ENCODE results near the gene CFAP119. TPM values are rescaled to one million over a fixed set of nuclear protein-coding genes. Genes with fewer than 3 reads are reported as not detected.

The CFAP119 gene
- polyA plus RNA-seq, 1 donor from 2014 or later: 17.0 TPM

GRCh38 chr16:30764086-30764485, 2.2 kb upstream of the CFAP119 start:
- peaks cover 26% of the 10 kb centered on the region for H3K79me2 ChIP-seq (replicated peaks; ENCODE audit: insufficient read depth, low read length)
- TF ChIP-seq CTCF (IDR thresholded peaks at IDR 0.05; ENCODE audit: poor library complexity, severe bottlenecking): no peak
- TF ChIP-seq MXI1 (conservative IDR thresholded peaks at IDR 0.05; ENCODE audit: poor library complexity, severe bottlenecking): no peak
- no peak for TF ChIP-seq EZH2 (IDR thresholded peaks at IDR 0.05; ENCODE audit: borderline replicate concordance, insufficient read depth, low read length, poor library complexity, severe bottlenecking)
- TF ChIP-seq TAF1 (IDR thresholded peaks at IDR 0.05; ENCODE audit: low read depth): no peak
- no peaks in the 10 kb centered on the region for H3K9me3 ChIP-seq (ENCODE audit: low read length)
- H4K20me1 ChIP-seq (ENCODE audit: insufficient read depth): no peaks in the 10 kb centered on the region
- no peak overlapping the region for H2AFZ ChIP-seq (ENCODE audit: low read depth, low read length)
- H3K27ac ChIP-seq (ENCODE audit: low read length): no peak overlapping the region
- no peaks in the 10 kb centered on the region for H3K9me2 ChIP-seq (ENCODE audit: insufficient read depth, low read length)
- no peaks in the 10 kb centered on the region for H3K36me3 ChIP-seq (ENCODE audit: insufficient read depth, low read length)
- no peaks in the 10 kb centered on the region for H3F3A ChIP-seq (ENCODE audit: insufficient read depth, low read length, poor library complexity, severe bottlenecking)
- H3K4me3 ChIP-seq (ENCODE audit: low read length): peak overlapping the region; percentile 91
- no peak overlapping the region for H3K9ac ChIP-seq (ENCODE audit: low read length)
- peak overlapping the region; percentile 36 for H3K4me2 ChIP-seq (ENCODE audit: low read length)
- H3K27me3 ChIP-seq (ENCODE audit: insufficient read depth, low read depth, low read length): no peaks in the 10 kb centered on the region

- peak overlapping the region; percentile 91 for H3K4me3 ChIP-seq (ENCODE audit: low read length)
- no peak overlapping the region for H2AFZ ChIP-seq (ENCODE audit: low read depth, low read length)
- H3K9ac ChIP-seq (ENCODE audit: low read length): peak overlapping the region; percentile 86
- TF ChIP-seq POLR2AphosphoS5 (IDR thresholded peaks at IDR 0.05) (no peak), CTCF (IDR thresholded peaks at IDR 0.05; ENCODE audit: poor library complexity, severe bottlenecking) (no peak), REST (IDR thresholded peaks at IDR 0.05; ENCODE audit: borderline replicate concordance) (no peak), MXI1 (conservative IDR thresholded peaks at IDR 0.05; ENCODE audit: poor library complexity, severe bottlenecking) (no peak), TAF1 (IDR thresholded peaks at IDR 0.05; ENCODE audit: low read depth) (no peak), SMC3 (conservative IDR thresholded peaks at IDR 0.05; ENCODE audit: poor library complexity) (no peak), EP300 (conservative IDR thresholded peaks at IDR 0.05; ENCODE audit: poor library complexity, severe bottlenecking) (no peak)
- H3K79me2 ChIP-seq (replicated peaks; ENCODE audit: insufficient read depth, low read length): peaks cover 26% of the 10 kb centered on the region
- H3K27me3 ChIP-seq (ENCODE audit: insufficient read depth, low read depth, low read length): no peaks in the 10 kb centered on the region
- H3K9me3 ChIP-seq (ENCODE audit: low read length): no peaks in the 10 kb centered on the region
- no peaks in the 10 kb centered on the region for H3K36me3 ChIP-seq (ENCODE audit: insufficient read depth, low read length)
- peak overlapping the region; percentile 81 for H3K27ac ChIP-seq (ENCODE audit: low read length)
- no peaks in the 10 kb centered on the region for H3F3A ChIP-seq (ENCODE audit: insufficient read depth, low read length, poor library complexity, severe bottlenecking)
- H3K9me2 ChIP-seq (ENCODE audit: insufficient read depth, low read length): no peaks in the 10 kb centered on the region
- peak overlapping the region; percentile 36 for H3K4me2 ChIP-seq (ENCODE audit: low read length)
- H4K20me1 ChIP-seq (ENCODE audit: insufficient read depth): no peaks in the 10 kb centered on the region
Observed at GRCh38 chr16:30762991-30763725, 1.3 kb upstream of the CFAP119 start.

Data from neural cell (in vitro differentiated cells).